ENCODE results near the gene PROM2.

- no peak for TF ChIP-seq EZH2phosphoT487 (IDR thresholded peaks at IDR 0.05; ENCODE audit: borderline replicate concordance, low read length)
- TF ChIP-seq CTCF (conservative IDR thresholded peaks at IDR 0.05; ENCODE audit: low read depth, low read length), result no peak
- TF ChIP-seq EZH2 (IDR thresholded peaks at IDR 0.05; ENCODE audit: low read length, unreplicated experiment), result no peak
Measured at GRCh38 chr2:95299961-95300360, 25.7 kb downstream of the PROM2 start.

Data from PC-3 (cell line).